ENCODE data around the gene P2RY1.

DNA sequence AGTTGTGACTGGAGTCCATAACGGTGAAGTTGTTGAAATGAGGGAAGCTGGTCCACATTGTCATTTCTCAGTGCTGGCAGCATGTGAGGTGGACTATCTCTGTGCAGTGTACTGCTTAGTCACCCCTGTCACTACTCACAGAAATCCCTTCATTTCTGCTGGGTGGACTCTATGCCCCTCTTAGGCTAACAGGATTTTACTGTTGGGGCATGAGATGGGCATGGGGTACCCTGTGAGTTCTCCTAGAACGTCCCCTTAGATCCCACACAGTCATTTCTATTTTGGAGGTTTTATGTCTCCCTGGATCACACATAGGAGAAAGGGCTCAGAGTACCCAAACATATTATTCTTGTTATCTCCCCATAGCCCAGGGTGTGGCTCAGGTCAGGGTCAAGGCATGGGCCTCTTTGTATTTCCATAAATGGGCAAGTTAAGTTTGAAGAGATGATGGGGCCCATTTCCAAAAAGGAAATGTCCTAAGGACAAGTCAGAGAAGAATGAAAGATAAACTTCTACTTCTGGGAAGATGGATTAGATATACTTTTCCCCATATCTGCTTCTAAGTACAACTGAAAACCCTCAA is 15.2 kb downstream of the P2RY1 start:
- TF ChIP-seq EZH2 (IDR thresholded peaks at IDR 0.05; ENCODE audit: low read length) = no peak
- TF ChIP-seq, protein P1, sequence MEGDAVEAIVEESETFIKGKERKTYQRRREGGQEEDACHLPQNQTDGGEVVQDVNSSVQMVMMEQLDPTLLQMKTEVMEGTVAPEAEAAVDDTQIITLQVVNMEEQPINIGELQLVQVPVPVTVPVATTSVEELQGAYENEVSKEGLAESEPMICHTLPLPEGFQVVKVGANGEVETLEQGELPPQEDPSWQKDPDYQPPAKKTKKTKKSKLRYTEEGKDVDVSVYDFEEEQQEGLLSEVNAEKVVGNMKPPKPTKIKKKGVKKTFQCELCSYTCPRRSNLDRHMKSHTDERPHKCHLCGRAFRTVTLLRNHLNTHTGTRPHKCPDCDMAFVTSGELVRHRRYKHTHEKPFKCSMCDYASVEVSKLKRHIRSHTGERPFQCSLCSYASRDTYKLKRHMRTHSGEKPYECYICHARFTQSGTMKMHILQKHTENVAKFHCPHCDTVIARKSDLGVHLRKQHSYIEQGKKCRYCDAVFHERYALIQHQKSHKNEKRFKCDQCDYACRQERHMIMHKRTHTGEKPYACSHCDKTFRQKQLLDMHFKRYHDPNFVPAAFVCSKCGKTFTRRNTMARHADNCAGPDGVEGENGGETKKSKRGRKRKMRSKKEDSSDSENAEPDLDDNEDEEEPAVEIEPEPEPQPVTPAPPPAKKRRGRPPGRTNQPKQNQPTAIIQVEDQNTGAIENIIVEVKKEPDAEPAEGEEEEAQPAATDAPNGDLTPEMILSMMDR (optimal IDR thresholded peaks at IDR 0.05 in 1 of 3, IDR thresholded peaks at IDR 0.05 in 1 of 3, conservative IDR thresholded peaks at IDR 0.05 in 1 of 3; ENCODE audit: extremely low read depth in 1 of 3, insufficient read depth in 2 of 3, low read length in 3 of 3) = no peak
